Activated effector memory CD4-positive, alpha-beta T cell treated with anti-CD3 and anti-CD28 coated beads, Interleukin-2, amount 50 U/mL, for 16 hours (primary cell): Measurements from ENCODE around the gene CDK5RAP2.
"Not testable (repeated sequence)": the region's sequence is repeated elsewhere in the genome, so short reads cannot be mapped to it uniquely, and the experiment has no call there.

ENCODE experiments used
- DNase-seq: peaks from one replicate; pipeline ENCODE4 v3.0.0-alpha.2; 2020

CDK5RAP2 gene

GRCh38 chr9:120464176-120464886 lies 115.6 kb downstream of the CDK5RAP2 start:
- no peak for DNase-seq

DNA sequence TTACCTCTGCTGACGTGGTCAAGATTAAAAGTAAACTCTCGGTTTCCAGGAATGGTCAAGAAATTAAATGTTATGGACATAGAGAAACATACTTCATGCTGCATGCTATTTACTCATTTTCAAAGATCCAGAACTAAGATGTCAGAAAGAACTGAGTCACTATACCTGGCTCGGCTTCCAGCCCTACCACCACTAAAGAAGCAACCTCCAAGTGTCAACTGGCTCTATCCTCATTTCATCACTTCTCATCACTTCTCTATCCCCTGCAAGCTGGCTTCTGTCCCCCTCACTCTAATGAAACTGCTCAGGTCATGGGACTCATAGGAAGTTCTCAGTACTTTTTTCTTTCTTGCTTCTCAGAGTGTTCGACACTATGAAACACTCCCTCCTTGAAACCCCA lies 116.2 kb downstream of the CDK5RAP2 start:
- DNase-seq = no peak

DNA sequence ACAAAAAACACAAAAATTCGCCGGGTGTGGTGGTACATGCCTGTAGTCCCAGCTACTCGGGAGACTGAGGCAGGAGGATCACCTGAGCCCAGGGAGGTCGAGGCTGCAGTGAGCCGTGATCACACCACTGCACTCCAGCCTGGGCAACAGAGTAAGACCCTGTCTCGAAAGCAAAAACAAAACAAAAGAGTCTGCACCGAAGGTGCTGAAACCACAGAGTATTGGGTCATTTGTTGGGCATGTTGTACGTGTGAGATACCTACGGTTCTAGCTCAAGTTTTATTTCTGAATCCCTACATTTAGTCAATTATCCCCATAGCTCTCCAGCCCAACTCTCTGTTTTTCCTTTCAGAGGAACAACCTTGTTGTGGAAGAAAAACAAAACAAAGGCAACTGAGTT lies 118.3 kb downstream of the CDK5RAP2 start:
- DNase-seq = not testable (repeated sequence)

- no peak for DNase-seq
Measured at GRCh38 chr9:120456218-120456617, 123.7 kb downstream of the CDK5RAP2 start.

- DNase-seq = no peak
Measured at GRCh38 chr9:120454467-120454866, 125.5 kb downstream of the CDK5RAP2 start.

- DNase-seq = no peak
Measured at GRCh38 chr9:120453792-120454191, 126.2 kb downstream of the CDK5RAP2 start.

- no peak for DNase-seq
Measured at GRCh38 chr9:120452631-120453030, 127.3 kb downstream of the CDK5RAP2 start.

GRCh38 chr9:120450916-120451315 lies 129.1 kb downstream of the CDK5RAP2 start:
- no peak for DNase-seq

GRCh38 chr9:120449566-120449965 lies 130.4 kb downstream of the CDK5RAP2 start:
- DNase-seq = no peak

DNA sequence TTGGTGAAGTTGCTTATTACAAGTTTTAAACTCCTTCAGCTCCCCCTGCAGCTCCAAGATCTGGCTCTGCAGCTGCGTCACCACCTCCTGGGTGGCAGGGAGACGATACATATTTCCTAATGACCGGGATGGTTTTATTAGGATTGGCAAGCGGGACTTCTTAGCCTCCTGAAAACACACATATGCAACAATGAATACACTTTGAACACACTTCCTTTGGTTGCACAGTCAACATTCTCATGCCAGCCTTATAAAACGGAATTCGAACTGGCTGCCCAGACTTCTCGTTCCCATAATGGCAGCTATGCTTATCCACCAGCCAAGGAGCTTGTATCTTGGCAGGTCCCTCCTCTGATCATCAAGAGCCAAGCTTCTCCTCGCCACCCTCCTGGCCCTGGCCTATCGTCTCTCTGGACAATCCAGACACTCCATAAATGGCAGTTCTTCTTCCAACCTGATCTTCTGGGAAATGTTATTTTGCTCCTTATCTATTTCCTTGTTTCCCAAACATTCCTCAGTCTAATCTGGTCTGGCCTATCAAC lies 131.9 kb downstream of the CDK5RAP2 start:
- DNase-seq = no peak

GRCh38 chr9:120446671-120447070 lies 133.3 kb downstream of the CDK5RAP2 start:
- no peak for DNase-seq

DNA sequence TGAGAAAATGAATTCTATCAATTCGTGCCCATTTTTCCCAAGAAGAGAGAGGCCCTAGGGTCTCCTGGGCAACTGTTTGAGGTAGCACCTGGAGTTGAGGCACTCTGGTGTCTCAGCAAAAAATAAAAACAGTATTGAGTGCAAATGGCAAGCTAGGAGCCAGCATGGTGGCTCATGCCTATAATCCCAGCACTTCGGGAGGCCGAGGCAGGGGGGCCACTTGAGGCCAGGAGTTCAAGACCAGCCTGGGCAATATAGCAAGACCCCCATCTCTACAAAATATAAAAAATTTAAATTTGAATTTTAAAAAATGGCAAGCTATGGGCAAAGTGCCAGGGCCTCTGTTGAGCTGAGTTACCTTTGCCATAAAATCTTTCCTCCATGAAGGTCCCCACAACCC lies 136.0 kb downstream of the CDK5RAP2 start:
- no peak for DNase-seq

DNA sequence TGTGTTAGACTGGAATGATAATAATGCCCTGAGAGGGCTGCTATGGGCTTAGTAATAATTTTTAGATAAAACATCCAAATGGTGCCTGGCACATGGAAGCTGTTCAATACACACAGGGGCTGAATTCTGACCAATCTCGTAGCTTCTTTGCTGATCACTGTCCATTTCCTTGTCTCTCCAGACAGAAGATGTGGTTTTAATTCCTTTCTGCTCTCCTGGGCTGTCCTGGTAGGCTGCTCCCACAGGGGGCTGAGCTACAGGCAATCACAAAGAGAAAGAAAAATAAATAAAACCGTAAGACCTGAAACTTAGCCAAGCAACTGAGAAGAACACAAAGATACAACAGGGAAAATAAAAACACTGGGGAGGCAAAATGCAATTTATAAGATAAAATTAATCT lies 136.5 kb downstream of the CDK5RAP2 start:
- DNase-seq = no peak

DNA sequence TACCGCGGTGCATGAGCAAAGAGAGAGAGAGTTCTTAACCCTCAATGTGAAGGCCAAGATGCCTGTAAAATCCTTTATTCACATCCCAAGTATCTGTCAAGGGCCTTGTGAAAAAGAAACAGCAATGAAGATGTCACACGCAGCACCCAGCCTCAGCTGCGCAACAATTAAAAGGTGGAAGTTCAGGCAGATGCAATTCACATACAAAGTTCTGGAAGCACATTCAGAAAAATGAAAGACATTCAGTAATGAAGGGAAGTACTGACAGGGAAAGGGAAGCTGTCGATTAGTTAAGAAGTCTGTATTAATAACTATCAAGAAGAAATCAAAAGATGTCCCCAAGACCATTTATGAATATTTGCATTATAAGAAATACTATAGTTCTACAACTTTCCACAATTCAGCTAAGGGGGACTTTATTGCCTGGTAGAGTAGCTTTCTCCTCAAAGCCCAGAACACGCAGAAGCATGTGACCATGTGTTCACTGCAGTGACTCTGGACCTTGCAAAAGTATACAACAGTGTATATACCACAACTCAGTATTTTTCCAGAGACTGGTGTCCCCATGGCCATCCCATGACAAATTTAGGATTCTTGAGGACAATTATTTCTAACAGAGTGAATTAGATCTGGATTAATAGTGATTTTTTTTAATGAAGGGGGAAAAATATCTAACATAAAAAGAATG lies 137.5 kb downstream of the CDK5RAP2 start:
- no peak for DNase-seq

GRCh38 chr9:120441426-120442307 lies 138.3 kb downstream of the CDK5RAP2 start:
- no peak for DNase-seq

GRCh38 chr9:120440791-120441190 lies 139.2 kb downstream of the CDK5RAP2 start:
- no peak for DNase-seq

DNA sequence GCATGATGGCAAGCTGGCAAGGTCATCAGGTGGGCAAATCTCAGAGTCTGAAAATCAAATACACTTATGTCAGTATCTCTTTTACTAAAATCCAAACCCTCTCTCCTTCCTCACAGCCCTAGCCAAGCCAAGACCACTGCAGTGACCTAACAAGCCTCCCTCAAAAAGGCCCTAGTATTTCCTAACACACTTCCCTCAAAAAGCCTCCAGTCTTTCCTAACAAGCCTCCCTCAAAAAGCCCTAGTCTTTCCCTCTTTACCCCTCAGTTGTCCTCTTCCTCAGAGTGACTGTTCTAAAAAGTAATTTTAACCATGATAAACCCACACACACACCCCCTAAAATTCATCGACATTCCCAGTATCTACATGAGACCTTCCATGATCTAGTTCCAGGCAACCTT lies 140.0 kb downstream of the CDK5RAP2 start:
- DNase-seq = no peak

DNA sequence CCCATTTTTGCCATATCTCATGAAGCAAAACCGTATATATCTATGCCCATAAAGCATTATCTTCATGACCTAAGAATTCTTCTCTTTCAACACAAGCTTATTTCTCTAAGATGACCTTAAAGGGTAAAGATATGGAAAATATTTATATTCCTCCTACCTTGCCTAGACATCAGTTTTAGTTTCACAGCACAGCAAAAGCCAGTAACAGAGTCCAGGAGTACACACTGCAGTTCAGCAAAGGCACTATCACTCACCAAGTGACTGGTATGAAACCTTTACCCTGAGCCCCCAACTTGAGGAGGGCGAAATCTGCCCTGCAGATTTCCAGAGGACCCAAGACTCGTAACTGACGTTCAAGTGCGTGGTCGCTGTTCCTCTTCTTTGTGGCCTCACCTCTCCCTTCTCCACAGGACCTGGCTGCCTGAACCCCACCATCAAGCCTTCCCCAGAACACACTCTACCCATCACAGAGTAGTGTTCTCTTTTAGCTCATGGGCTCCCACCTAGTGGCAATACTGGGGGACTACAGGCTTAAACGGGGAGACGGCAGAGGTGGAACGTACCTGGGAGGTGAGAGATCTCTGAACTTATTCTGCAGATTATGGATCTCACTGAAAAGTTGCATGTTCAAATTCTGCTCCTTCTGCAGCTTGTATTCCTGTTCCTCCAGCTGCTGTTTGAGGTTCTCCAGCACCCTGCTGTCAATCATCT lies 141.0 kb downstream of the CDK5RAP2 start:
- DNase-seq = no peak

- DNase-seq = no peak
Measured at GRCh38 chr9:120438111-120438510, 141.9 kb downstream of the CDK5RAP2 start.

GRCh38 chr9:120436983-120437475 lies 142.9 kb downstream of the CDK5RAP2 start:
- no peak for DNase-seq

- no peak for DNase-seq
Measured at GRCh38 chr9:120436446-120436845, 143.5 kb downstream of the CDK5RAP2 start.

DNA sequence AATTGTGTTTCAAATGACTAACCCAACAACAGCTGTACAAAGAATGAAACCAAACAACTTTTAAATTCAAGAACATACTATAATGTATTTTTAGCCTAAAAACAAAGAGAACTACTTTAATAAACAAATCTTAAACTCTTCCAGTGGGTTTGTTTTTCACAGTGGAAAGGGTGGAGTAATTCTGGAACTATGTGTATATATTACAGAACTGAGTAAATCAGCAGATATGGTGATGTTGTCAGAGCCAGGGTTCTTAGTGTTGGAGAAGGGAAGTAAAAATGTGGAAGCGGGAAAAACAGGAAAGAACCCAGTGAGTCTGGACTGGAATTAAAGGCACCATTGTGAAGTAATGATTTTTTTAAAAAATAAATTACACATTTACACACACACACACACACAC lies 144.9 kb downstream of the CDK5RAP2 start:
- DNase-seq = no peak

DNA sequence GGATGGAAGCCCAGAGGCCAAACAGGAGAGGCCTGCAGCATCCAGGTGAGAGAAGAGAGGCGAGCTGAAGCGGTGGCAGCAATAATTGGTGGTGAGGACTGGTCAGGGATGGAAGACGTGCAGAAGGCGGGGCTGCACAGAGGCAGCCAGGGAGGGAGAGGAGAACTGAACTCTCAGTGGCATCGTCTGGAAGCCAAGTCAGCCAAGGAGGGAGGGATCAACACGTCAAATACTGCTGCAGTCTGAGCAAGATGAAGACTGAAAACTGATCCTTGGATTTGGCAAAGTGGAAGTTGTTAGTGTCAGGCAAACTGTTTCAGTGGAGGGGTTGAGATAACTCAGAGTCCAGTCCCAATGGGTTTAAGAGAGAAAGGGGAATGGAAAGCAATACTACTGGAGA lies 145.4 kb downstream of the CDK5RAP2 start:
- DNase-seq = no peak
